Measurements from ENCODE around the gene NAV3. TPM values are rescaled to one million over a fixed set of nuclear protein-coding genes. Genes with fewer than 3 reads are reported as not detected.

The NAV3 gene
- total and polyA plus RNA-seq, 2 donors (not counting 1 experiment from before 2014, with no cell fraction given): not detected

DNA sequence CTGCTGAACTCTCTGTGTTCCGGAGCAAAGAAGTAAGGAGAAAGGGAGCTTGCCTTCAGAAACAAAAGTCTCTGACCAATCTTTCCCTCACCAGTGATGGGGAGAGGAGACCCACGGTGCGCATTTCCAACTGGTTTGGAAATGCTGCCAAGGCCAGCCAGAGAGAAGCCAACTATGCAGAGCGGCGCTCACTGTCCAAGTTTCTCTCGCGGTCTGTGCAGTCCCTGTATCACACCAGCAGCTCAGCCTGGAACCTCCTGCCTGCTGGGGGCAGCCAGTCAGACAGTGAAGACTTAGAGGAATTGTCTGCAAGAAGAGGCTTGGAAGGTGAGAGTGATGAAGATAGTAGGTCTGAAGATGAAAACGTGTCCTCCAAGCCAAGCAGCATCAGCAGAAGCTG, 206.2 kb downstream of the NAV3 start:
- no peak overlapping the region for H3K9ac ChIP-seq (ENCODE audit: low read length)
- no peaks in the 10 kb centered on the region for H3K79me2 ChIP-seq (ENCODE audit: control insufficient read depth, insufficient read depth, low read length)
- Mint-ChIP-seq H3K9me3 (ENCODE audit: insufficient read depth) (no peaks in the 10 kb centered on the region), H3K4me3 (no peak overlapping the region), H3K27ac (no peak overlapping the region), H3K27me3 (no peaks in the 10 kb centered on the region), H3K4me1 (no peaks in the 10 kb centered on the region)
- ATAC-seq (ENCODE audit: low read depth) (no peak), DNase-seq (no peak)
- WGBS (ENCODE audit: insufficient coverage): 93% methylated on average over 5 of the region's 8 CpGs
- no peaks in the 10 kb centered on the region for H3K27me3 ChIP-seq (replicated peaks in 1 of 4; ENCODE audit: control extremely low read depth in 1 of 4, control insufficient read depth in 3 of 4, insufficient read depth in 4 of 4, low read length in 3 of 4)
- H3K4me1 ChIP-seq (ENCODE audit: control insufficient read depth in 2 of 2, insufficient read depth in 2 of 2, low read length in 2 of 2): no peaks in the 10 kb centered on the region
- H2AFZ ChIP-seq (ENCODE audit: insufficient read depth, low read depth, low read length, poor library complexity, severe bottlenecking): no peak overlapping the region
- TF ChIP-seq EZH2 (IDR thresholded peaks at IDR 0.05; ENCODE audit: borderline replicate concordance, insufficient read depth, low read depth, low read length, poor library complexity, severe bottlenecking): no peak
- TF ChIP-seq, protein P1, sequence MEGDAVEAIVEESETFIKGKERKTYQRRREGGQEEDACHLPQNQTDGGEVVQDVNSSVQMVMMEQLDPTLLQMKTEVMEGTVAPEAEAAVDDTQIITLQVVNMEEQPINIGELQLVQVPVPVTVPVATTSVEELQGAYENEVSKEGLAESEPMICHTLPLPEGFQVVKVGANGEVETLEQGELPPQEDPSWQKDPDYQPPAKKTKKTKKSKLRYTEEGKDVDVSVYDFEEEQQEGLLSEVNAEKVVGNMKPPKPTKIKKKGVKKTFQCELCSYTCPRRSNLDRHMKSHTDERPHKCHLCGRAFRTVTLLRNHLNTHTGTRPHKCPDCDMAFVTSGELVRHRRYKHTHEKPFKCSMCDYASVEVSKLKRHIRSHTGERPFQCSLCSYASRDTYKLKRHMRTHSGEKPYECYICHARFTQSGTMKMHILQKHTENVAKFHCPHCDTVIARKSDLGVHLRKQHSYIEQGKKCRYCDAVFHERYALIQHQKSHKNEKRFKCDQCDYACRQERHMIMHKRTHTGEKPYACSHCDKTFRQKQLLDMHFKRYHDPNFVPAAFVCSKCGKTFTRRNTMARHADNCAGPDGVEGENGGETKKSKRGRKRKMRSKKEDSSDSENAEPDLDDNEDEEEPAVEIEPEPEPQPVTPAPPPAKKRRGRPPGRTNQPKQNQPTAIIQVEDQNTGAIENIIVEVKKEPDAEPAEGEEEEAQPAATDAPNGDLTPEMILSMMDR (IDR thresholded peaks at IDR 0.05): no peak
- H3K4me3 ChIP-seq (ENCODE audit: control extremely low read depth in 1 of 5, extremely low read depth in 1 of 5, insufficient read depth in 1 of 5, low read depth in 2 of 5, low read length in 4 of 5): no peak overlapping the region
- H3K36me3 ChIP-seq (replicated peaks in 1 of 2; ENCODE audit: control extremely low read depth in 1 of 2, control insufficient read depth in 1 of 2, extremely low read depth in 1 of 2, insufficient read depth in 2 of 2, low read length in 1 of 2): no peaks in the 10 kb centered on the region
- no peaks in the 10 kb centered on the region for H3K9me3 ChIP-seq (ENCODE audit: control extremely low read depth in 1 of 3, control insufficient read depth in 2 of 3, insufficient read depth in 1 of 3, low read length in 2 of 3)
- ChIA-PET POLR2A (no interaction called here), CTCF (no interaction called here)
- H4K20me1 ChIP-seq (ENCODE audit: control insufficient read depth, insufficient read depth, low read length, poor library complexity, severe bottlenecking): no peaks in the 10 kb centered on the region
- intact Hi-C loops (cut with micrococcal nuclease): no loop called here
- no peak overlapping the region for H3K27ac ChIP-seq (ENCODE audit: low read length in 2 of 2)
- no peak overlapping the region for H3K4me2 ChIP-seq (replicated peaks; ENCODE audit: low read depth, low read length, poor library complexity, severe bottlenecking)

DNA sequence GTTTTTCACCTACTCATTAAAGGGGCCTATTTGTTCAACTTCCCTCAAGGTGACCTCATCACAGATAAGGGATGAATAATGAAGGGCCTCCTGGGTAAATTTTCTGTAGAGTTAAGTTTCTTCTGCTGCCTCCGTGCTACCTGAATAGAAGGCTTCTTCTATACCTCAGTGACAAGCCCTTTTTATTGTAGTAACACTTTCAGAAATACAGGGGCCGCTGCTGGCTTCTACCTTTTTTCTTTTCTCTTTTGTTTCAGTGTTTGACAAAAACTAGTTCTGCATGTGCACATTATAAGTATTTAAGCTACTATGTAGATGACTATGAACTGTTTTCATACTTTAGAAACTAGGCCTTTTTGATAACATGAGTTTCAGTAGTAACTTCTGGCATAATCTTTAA, 207.0 kb downstream of the NAV3 start:
- POLR2A ChIA-PET: no interaction called here
- Histone ChIP-seq H3K9ac (ENCODE audit: low read length) (no peak overlapping the region), H3K9me3 (ENCODE audit: control extremely low read depth in 1 of 3, control insufficient read depth in 2 of 3, insufficient read depth in 1 of 3, low read length in 2 of 3) (no peaks in the 10 kb centered on the region), H3K36me3 (replicated peaks in 1 of 2; ENCODE audit: control extremely low read depth in 1 of 2, control insufficient read depth in 1 of 2, extremely low read depth in 1 of 2, insufficient read depth in 2 of 2, low read length in 1 of 2) (no peaks in the 10 kb centered on the region), H3K27ac (ENCODE audit: low read length in 2 of 2) (no peak overlapping the region), H3K79me2 (ENCODE audit: control insufficient read depth, insufficient read depth, low read length) (no peaks in the 10 kb centered on the region), H3K4me3 (ENCODE audit: control extremely low read depth in 1 of 5, extremely low read depth in 1 of 5, insufficient read depth in 1 of 5, low read depth in 2 of 5, low read length in 4 of 5) (no peak overlapping the region), H4K20me1 (ENCODE audit: control insufficient read depth, insufficient read depth, low read length, poor library complexity, severe bottlenecking) (no peaks in the 10 kb centered on the region), H2AFZ (ENCODE audit: insufficient read depth, low read depth, low read length, poor library complexity, severe bottlenecking) (no peak overlapping the region), H3K27me3 (replicated peaks in 1 of 4; ENCODE audit: control extremely low read depth in 1 of 4, control insufficient read depth in 3 of 4, insufficient read depth in 4 of 4, low read length in 3 of 4) (no peaks in the 10 kb centered on the region), H3K4me2 (replicated peaks; ENCODE audit: low read depth, low read length, poor library complexity, severe bottlenecking) (no peak overlapping the region), H3K4me1 (ENCODE audit: control insufficient read depth in 2 of 2, insufficient read depth in 2 of 2, low read length in 2 of 2) (no peaks in the 10 kb centered on the region)
- Mint-ChIP-seq H3K4me3 (no peak overlapping the region), H3K4me1 (no peaks in the 10 kb centered on the region), H3K9me3 (ENCODE audit: insufficient read depth) (no peaks in the 10 kb centered on the region), H3K27me3 (no peaks in the 10 kb centered on the region), H3K27ac (no peak overlapping the region)
- WGBS (ENCODE audit: insufficient coverage): no CpG with 5 or more reads among the region's 2 CpGs
- CTCF ChIA-PET: no interaction called here
- TF ChIP-seq EZH2 (IDR thresholded peaks at IDR 0.05; ENCODE audit: borderline replicate concordance, insufficient read depth, low read depth, low read length, poor library complexity, severe bottlenecking): no peak
- TF ChIP-seq, protein P1 (IDR thresholded peaks at IDR 0.05): no peak
- DNase-seq: no peak
- no peak for ATAC-seq (ENCODE audit: low read depth)
- intact Hi-C loops (cut with micrococcal nuclease): no loop called here
